ENCODE results near the gene PUS10. TPM values are rescaled to one million over a fixed set of nuclear protein-coding genes. Genes with fewer than 3 reads are reported as not detected.

PUS10 gene
- polyA plus RNA-seq, 1 experiment: 4.1 TPM

DNA sequence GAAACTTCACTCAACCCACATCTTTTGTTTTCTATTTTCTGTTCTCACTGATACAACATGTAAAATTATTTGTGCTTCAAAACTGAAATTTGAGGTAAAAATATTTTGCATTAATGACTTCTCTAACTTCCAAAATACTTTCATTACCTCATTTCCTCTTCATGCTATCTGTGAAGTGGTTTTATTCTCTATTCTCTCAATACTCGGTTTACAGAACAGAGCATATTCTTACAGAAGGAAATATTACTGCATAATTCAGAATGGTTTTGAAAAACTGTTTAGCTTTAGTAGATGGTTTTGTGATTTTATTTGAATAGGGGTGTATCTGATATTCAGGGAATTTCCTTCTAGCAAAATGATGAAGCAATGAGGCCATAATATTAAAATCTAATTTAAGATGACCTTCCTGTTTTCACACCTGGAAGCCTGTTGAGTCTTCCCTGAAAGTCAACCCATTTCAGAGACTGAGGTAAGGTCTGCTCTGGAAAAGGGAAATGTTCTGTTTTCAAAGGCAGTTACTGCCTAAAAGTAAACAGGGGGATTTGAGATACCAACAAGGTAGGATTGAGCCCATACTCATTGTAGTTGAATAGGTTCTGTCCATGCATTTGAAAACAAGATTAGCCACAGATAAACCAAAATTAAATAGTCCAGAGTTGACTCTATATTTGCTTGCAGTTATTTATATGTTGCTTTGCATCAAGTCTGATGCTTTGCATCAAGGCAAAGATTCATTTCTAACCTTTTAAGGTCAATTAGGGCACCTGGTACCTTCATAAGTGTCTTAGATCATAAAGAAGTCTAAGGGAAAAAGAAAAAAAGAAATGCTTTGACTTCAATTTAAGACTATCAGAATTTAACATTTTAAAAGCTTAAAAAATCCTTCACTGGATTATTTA, 51.3 kb downstream of the PUS10 start:
- ChIA-PET POLR2A (no interaction called here), CTCF (interaction anchor here (2.8 kb wide), 1 partner anchor 32 kb away, joined by 7 read pairs; no protein-coding TSS in a partner anchor)
- TF ChIP-seq, protein P1, sequence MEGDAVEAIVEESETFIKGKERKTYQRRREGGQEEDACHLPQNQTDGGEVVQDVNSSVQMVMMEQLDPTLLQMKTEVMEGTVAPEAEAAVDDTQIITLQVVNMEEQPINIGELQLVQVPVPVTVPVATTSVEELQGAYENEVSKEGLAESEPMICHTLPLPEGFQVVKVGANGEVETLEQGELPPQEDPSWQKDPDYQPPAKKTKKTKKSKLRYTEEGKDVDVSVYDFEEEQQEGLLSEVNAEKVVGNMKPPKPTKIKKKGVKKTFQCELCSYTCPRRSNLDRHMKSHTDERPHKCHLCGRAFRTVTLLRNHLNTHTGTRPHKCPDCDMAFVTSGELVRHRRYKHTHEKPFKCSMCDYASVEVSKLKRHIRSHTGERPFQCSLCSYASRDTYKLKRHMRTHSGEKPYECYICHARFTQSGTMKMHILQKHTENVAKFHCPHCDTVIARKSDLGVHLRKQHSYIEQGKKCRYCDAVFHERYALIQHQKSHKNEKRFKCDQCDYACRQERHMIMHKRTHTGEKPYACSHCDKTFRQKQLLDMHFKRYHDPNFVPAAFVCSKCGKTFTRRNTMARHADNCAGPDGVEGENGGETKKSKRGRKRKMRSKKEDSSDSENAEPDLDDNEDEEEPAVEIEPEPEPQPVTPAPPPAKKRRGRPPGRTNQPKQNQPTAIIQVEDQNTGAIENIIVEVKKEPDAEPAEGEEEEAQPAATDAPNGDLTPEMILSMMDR (IDR thresholded peaks at IDR 0.05; ENCODE audit: insufficient read depth, low read depth, low read length): no peak
- DNase-seq (ENCODE audit: low read depth): no peak
- no peaks in the 10 kb centered on the region for H3K36me3 ChIP-seq (ENCODE audit: control insufficient read depth, insufficient read depth, low read length)
- H3K27me3 ChIP-seq (ENCODE audit: control insufficient read depth, insufficient read depth, low read length): no peaks in the 10 kb centered on the region
- H3K4me3 ChIP-seq (ENCODE audit: low read depth, low read length): no peak overlapping the region

DNA sequence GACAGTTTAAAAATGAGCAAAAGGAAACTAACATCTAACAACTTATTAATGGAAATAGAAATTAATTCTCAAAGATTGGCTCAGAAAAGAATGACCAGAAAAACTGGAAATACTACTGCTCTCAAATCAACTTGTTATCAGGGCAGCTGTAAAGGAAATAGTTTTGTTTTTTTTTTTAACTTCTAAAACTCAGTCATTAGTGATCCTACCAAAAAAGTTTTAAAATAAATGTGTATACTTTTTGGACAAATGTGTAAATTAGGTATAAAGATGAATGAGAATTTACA, 52.6 kb downstream of the PUS10 start:
- POLR2A ChIA-PET: no interaction called here
- no peak overlapping the region for H3K4me3 ChIP-seq (ENCODE audit: low read depth, low read length)
- no peaks in the 10 kb centered on the region for H3K27me3 ChIP-seq (ENCODE audit: control insufficient read depth, insufficient read depth, low read length)
- TF ChIP-seq, protein P1 (IDR thresholded peaks at IDR 0.05; ENCODE audit: insufficient read depth, low read depth, low read length): no peak
- CTCF ChIA-PET: no interaction called here
- DNase-seq (ENCODE audit: low read depth): no peak
- H3K36me3 ChIP-seq (ENCODE audit: control insufficient read depth, insufficient read depth, low read length): no peaks in the 10 kb centered on the region

DNA sequence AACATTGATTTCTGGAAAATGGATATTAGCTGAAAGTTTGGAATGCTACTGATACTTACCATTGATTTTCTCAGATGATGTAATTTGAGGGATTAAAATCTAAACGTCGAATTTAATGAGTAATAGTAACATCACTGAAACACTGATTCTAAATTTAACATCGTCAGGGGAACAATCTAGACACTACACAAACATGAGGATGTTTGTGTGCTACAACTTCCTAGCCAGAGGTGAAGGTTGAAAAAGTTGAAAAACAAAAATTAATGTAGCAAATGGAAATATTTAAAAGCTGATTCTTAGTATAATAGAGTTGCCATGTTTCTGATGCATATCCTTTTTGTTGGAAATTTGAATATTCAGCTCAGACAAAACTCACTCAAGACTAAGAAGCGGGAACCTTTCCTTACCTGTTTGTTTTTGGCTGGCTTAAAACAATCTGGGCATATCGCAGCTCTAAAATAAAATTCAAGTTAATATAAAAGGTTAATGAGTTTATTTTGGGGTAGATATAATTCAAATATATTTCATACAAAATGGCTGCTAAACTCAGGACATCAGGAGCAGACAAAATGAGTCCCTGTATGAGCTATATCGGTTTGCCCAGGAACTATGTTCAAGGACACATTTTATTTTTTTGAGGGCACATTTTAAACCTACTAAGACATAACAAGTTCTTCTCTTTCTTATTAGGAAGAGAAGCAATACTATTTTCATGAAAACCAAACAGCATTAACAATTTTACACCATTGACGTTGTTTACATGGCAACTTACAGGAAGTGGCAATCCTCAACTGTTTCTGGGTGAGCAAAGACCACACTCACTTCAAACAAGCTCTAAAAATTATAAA, 53.2 kb downstream of the PUS10 start:
- Histone ChIP-seq H3K4me3 (ENCODE audit: low read depth, low read length) (no peak overlapping the region), H3K27me3 (ENCODE audit: control insufficient read depth, insufficient read depth, low read length) (no peaks in the 10 kb centered on the region), H3K36me3 (ENCODE audit: control insufficient read depth, insufficient read depth, low read length) (no peaks in the 10 kb centered on the region)
- POLR2A ChIA-PET: no interaction called here
- TF ChIP-seq, protein P1 (IDR thresholded peaks at IDR 0.05; ENCODE audit: insufficient read depth, low read depth, low read length): no peak
- CTCF ChIA-PET: no interaction called here
- no peak for DNase-seq (ENCODE audit: low read depth)

DNA sequence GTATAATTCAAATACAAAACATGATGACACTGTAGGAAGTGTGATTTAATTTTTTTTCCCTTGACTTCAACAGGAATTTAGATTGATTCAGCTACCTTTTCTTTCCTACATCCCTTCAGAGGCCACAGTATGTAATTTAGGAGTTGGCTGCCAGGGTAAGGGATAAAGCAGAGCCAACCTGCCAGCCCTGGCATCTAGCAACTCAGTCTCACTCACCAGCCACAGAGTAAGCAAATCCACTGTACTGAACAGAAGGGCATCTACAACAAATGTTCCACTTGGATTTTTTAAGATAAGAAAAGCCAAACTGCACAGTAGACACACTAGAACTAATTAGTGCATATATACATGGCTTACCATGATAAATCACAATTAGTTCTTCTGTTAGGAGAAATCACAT, 54.9 kb downstream of the PUS10 start:
- Histone ChIP-seq H3K36me3 (ENCODE audit: control insufficient read depth, insufficient read depth, low read length) (no peaks in the 10 kb centered on the region), H3K4me3 (ENCODE audit: low read depth, low read length) (no peak overlapping the region), H3K27me3 (ENCODE audit: control insufficient read depth, insufficient read depth, low read length) (no peaks in the 10 kb centered on the region)
- DNase-seq (ENCODE audit: low read depth): no peak
- CTCF ChIA-PET: no interaction called here
- POLR2A ChIA-PET: no interaction called here
- TF ChIP-seq, protein P1 (IDR thresholded peaks at IDR 0.05; ENCODE audit: insufficient read depth, low read depth, low read length): no peak

DNA sequence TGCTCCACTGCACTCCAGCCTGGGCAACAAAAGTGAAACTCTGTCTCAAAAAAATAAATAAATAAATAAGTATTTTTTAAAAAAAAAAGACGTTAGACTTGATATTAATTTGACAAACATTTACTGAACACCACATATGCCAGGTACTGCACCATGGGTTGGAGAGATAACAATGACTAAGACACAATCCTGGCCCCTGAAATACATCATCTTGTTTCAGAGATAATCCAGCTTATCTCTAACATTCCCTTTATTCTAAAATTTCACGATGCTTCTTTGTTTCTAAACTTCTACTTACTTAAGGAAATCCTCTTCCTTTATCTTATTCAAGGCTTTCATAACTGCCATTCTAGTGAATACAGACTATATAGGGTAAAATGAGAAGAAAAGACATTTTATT, 55.5 kb downstream of the PUS10 start:
- H3K27me3 ChIP-seq (ENCODE audit: control insufficient read depth, insufficient read depth, low read length): no peaks in the 10 kb centered on the region
- no peaks in the 10 kb centered on the region for H3K36me3 ChIP-seq (ENCODE audit: control insufficient read depth, insufficient read depth, low read length)
- no peak overlapping the region for H3K4me3 ChIP-seq (ENCODE audit: low read depth, low read length)
- CTCF ChIA-PET: no interaction called here
- no peak for DNase-seq (ENCODE audit: low read depth)
- TF ChIP-seq, protein P1 (IDR thresholded peaks at IDR 0.05; ENCODE audit: insufficient read depth, low read depth, low read length): no peak
- POLR2A ChIA-PET: no interaction called here

Data from BJ (cell line).